ENCODE data around the gene SOX1. TPM values are rescaled to one million over a fixed set of nuclear protein-coding genes. Genes with fewer than 3 reads are reported as not detected.

SOX1 gene
- total RNA-seq, 1 donor from 2014 or later, result 0.57 TPM

DNA sequence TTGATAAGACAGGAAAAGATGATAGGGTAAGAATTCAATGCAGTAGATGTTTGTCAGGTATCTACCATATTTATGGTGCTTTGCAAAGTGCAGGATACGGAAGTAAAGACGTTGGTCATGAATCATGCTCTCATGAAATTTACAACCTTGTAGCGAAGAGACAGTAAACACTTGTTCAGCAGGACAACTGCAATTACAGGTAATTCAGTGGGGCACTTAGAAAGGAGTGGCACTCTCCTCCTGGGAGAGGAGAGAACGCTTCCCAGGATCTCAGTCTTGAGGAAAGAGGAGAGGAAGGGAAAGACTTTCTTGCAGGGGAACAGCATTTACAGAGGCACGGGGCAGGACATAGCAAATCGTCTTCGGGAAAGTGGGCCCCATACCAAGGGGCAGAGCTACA is 46.4 kb downstream of the SOX1 start:
- Mint-ChIP-seq H3K27ac (no peak overlapping the region), H3K27me3 (peaks cover 93% of the 10 kb centered on the region), H3K36me3 (ENCODE audit: insufficient read depth) (no peaks in the 10 kb centered on the region), H3K4me3 (ENCODE audit: low read depth) (no peak overlapping the region), H3K4me1 (ENCODE audit: low read depth) (no peaks in the 10 kb centered on the region), H3K9me3 (ENCODE audit: low read depth) (no peaks in the 10 kb centered on the region)
- no peak for DNase-seq (ENCODE audit: low spot score, unreplicated experiment)
- TF ChIP-seq, protein P1, sequence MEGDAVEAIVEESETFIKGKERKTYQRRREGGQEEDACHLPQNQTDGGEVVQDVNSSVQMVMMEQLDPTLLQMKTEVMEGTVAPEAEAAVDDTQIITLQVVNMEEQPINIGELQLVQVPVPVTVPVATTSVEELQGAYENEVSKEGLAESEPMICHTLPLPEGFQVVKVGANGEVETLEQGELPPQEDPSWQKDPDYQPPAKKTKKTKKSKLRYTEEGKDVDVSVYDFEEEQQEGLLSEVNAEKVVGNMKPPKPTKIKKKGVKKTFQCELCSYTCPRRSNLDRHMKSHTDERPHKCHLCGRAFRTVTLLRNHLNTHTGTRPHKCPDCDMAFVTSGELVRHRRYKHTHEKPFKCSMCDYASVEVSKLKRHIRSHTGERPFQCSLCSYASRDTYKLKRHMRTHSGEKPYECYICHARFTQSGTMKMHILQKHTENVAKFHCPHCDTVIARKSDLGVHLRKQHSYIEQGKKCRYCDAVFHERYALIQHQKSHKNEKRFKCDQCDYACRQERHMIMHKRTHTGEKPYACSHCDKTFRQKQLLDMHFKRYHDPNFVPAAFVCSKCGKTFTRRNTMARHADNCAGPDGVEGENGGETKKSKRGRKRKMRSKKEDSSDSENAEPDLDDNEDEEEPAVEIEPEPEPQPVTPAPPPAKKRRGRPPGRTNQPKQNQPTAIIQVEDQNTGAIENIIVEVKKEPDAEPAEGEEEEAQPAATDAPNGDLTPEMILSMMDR (IDR thresholded peaks at IDR 0.05; ENCODE audit: unreplicated experiment), result no peak

DNA sequence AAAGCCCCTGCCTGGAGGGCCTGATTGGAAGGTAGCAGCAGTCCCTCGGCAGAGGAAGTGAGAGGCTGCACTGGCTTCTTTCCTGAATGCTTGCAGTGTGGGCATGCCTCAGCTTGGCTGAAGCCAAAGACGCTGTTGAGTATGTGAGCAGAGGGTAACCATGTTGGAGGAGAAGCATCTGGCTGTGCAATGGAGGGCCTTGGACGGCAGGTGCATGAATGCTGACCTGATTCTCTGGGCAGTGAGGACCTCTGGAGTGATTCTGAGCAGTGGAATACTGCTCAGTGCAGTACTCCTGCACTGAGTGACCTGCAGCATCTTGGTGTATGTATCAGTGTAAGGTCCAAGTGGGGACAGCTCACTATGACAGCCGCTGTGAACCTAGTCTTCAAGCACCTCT is 46.9 kb downstream of the SOX1 start:
- Mint-ChIP-seq H3K4me1 (ENCODE audit: low read depth) (no peaks in the 10 kb centered on the region), H3K36me3 (ENCODE audit: insufficient read depth) (no peaks in the 10 kb centered on the region), H3K9me3 (ENCODE audit: low read depth) (no peaks in the 10 kb centered on the region), H3K27ac (no peak overlapping the region), H3K4me3 (ENCODE audit: low read depth) (no peak overlapping the region), H3K27me3 (peaks cover 89% of the 10 kb centered on the region)
- DNase-seq (ENCODE audit: low spot score, unreplicated experiment), result no peak
- TF ChIP-seq, protein P1 (IDR thresholded peaks at IDR 0.05; ENCODE audit: unreplicated experiment), result no peak

DNA sequence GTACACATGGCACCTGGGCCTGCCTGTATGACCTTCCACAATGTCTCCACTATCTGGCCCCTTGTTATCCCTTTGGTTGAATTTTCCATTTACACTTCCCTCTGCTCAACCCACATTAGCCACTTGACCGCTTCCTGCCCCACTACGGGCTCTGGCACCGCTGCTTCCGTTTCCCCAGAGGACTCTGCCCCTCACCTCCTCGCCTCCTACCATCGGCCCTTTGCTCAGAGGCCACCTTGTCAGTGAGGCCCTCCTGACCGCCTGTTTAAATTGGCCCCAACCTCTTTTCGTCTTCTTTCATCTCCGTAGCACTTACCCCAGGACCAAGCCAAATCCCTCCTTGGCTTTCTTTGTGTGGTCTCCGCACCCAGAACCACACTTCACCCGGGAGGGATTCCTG is 47.4 kb downstream of the SOX1 start:
- Mint-ChIP-seq H3K27me3 (peaks cover 89% of the 10 kb centered on the region), H3K4me1 (ENCODE audit: low read depth) (no peaks in the 10 kb centered on the region), H3K36me3 (ENCODE audit: insufficient read depth) (no peaks in the 10 kb centered on the region), H3K27ac (no peak overlapping the region), H3K9me3 (ENCODE audit: low read depth) (no peaks in the 10 kb centered on the region), H3K4me3 (ENCODE audit: low read depth) (no peak overlapping the region)
- DNase-seq (ENCODE audit: low spot score, unreplicated experiment), result no peak
- TF ChIP-seq, protein P1 (IDR thresholded peaks at IDR 0.05; ENCODE audit: unreplicated experiment), result no peak

DNA sequence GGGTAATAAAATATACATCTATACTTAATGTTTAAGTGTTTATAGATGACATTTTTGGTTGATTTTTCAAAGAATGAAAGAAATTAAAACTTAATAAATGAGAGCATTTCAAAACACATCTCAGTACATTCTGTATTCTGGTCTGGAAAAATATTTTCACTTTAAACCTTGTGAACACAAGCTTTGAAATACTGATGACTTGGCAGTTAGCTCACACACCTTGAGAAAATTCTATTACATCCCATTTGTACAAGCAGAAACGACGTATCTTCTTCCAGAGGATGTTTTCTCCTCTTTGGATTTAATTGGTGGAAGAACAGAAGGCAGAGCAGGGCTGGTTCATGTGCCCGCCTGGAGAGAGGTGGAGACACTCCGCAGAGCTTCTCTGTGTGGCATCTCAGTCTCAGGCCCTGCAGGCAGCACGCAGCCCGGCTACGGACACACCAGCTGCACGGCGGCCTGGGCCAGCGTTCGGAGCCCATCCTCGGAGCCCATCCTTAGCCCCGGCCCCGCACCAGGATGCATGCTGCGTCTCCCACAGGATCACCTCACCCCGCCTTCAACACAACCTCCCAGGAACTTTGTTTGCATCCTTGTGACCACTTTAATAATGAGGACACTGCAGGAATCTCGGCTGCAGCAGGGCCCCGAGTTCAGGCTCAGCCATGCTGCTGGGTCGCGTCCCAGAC is 48.6 kb downstream of the SOX1 start:
- Mint-ChIP-seq H3K4me3 (ENCODE audit: low read depth) (no peak overlapping the region), H3K36me3 (ENCODE audit: insufficient read depth) (no peaks in the 10 kb centered on the region), H3K4me1 (ENCODE audit: low read depth) (no peaks in the 10 kb centered on the region), H3K27me3 (peaks cover 90% of the 10 kb centered on the region), H3K27ac (no peak overlapping the region), H3K9me3 (ENCODE audit: low read depth) (no peaks in the 10 kb centered on the region)
- TF ChIP-seq, protein P1 (IDR thresholded peaks at IDR 0.05; ENCODE audit: unreplicated experiment), result no peak
- no peak for DNase-seq (ENCODE audit: low spot score, unreplicated experiment)

DNA sequence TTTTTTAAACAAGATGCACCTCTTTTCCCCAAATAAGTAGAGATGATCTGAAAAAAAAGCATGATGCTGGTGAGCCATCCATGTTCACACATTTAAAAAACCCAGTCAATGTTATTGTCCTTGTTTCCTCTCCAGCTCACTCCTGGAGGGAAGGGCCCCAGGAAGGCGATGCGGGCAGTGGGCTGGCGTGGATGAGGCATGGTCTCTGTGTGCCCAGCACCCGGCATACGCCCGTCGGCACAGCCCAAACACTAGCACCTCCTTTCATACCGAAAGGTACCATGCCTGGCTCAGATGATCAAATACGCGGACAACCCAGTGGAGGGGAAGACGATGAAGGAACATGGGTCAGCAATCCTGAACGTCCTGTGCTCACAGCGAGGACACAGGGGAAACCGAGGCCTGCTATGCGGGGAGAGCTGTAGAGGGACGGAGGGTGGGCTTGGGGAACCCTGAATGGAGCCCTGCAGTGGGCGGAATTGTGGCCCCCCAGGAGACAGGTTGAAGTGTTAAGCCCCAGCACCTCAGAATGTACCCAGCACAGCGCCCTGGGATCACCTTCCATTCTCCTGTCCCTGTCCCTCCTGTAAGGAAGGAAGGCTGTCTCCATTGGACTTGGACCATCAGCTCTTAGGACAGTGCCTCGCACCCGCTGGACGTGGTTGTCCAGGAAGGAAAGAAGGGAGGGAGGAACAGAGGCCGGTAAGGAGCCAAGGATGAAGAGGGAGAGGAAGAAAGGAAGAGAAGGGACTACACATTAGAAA is 49.4 kb downstream of the SOX1 start:
- TF ChIP-seq, protein P1 (IDR thresholded peaks at IDR 0.05; ENCODE audit: unreplicated experiment), result no peak
- Mint-ChIP-seq H3K9me3 (ENCODE audit: low read depth) (no peaks in the 10 kb centered on the region), H3K27ac (no peak overlapping the region), H3K36me3 (ENCODE audit: insufficient read depth) (no peaks in the 10 kb centered on the region), H3K4me3 (ENCODE audit: low read depth) (no peak overlapping the region), H3K27me3 (peaks cover 87% of the 10 kb centered on the region), H3K4me1 (ENCODE audit: low read depth) (no peaks in the 10 kb centered on the region)
- no peak for DNase-seq (ENCODE audit: low spot score, unreplicated experiment)

All from progenitor cell of endocrine pancreas (in vitro differentiated cells).